Measurements from ENCODE around the gene DAPK3. TPM values are rescaled to one million over a fixed set of nuclear protein-coding genes. Genes with fewer than 3 reads are reported as not detected.
"Not testable (repeated sequence)": the region's sequence is repeated elsewhere in the genome, so short reads cannot be mapped to it uniquely, and the experiment has no call there.

The DAPK3 gene
- total RNA-seq, 4 donors from 2014 or later: 38.2 to 60.4 (median 45.9) TPM

DNA sequence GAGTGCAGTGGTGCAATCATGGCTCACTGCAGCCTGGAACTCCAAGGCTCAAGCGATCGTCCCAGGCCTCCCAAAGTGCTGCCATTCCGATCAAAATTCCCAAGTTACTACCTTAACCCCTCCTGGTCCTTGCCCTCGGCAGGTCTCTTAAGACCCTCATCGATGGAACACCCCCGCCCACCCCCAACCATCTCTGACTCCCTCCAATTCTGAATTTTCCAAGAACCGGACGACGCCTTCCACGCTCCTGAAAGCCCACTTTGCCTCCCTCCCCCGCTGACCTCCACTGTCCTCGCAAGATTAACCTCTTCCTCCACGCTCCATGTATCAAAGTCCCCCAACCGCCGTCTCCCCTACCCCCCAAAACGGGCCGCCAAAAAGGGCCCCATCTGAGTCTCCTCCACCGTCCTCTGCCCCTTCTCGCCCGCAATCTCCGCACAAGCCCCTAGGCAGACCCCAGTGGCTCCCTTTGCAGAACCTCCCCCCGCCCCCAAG, 539 bp downstream of the DAPK3 start:
- no peaks in the 10 kb centered on the region for H3K9me3 ChIP-seq
- DNase-seq: no peak
- intact Hi-C loops (cut with DNase I): no loop called here
- peak overlapping the region; percentile 96 to 99 (median 98) for H3K27ac ChIP-seq
- 0 to 2% methylated on average over 16 to 19 of the region's 22 CpGs for WGBS, 2 donors
- peaks cover 16 to 61% (median 45%) of the 10 kb centered on the region in 3 donors for H3K4me1 ChIP-seq
- H3K4me3 ChIP-seq: peak overlapping the region; percentile 88 to 100 (median 93)
- H3K36me3 ChIP-seq: peaks cover 0 to 43% (median 12%) of the 10 kb centered on the region in 3 donors
- TF ChIP-seq POLR2A (IDR thresholded peaks at IDR 0.05): no peak
- TF ChIP-seq CTCF (IDR thresholded peaks at IDR 0.05): no peak
- no peaks in the 10 kb centered on the region for H3K27me3 ChIP-seq

DNA sequence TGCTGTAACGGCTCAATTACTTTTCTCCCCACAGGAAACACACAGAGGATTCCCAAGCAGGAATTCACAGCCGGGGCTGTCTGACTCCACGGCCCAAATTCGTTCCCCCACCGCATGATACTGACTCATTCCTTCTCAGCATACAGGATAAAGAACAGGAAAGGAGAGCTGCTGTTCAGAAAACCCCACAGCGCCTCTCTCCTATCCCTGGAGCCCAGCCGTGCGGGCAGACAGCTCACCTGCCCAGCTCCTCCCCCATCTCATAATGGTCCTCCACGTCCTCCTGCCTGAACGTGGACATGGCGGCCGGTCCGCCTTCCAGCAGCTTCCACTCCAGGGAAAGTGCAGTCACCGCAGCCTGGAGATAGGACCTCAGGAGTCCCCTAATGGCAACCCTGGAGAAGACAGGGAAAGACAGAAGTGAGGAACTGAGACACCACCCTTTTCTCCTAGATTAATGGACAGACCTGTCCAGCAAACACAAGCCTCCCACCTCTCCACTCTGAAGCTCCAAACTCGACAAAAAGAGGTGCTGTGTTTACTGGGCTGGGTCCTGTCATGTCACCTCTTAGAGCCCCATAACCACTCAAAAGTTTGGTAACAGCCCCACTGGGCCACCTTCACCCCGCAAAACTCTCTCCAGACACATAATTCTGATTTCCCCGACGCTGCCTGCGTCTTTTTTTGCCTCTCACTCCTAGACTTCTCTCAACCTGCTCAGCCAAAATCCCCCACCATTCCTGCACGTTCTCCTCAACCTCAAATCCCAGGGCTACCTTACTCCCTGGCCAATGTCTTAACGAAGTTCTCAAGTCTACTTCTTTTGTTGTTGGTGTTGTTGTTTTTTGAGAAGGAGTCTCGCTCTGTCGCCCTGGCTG, 1.2 kb downstream of the DAPK3 start:
- peaks cover 0 to 45% (median 10%) of the 10 kb centered on the region in 3 donors for H3K36me3 ChIP-seq
- intact Hi-C loops (cut with DNase I): no loop called here
- no peak for DNase-seq
- TF ChIP-seq POLR2A (IDR thresholded peaks at IDR 0.05) (peak in 2 of 4 donors; percentile 15 to 50), CTCF (IDR thresholded peaks at IDR 0.05) (peak in 1 of 6 experiments; percentile 22)
- WGBS, 2 donors: 10 to 22% methylated on average over 16 to 21 of the region's 23 CpGs
- no peaks in the 10 kb centered on the region for H3K9me3 ChIP-seq
- no peaks in the 10 kb centered on the region for H3K27me3 ChIP-seq
- peak overlapping the region; percentile 96 to 99 (median 98) for H3K27ac ChIP-seq
- H3K4me3 ChIP-seq: peak overlapping the region; percentile 88 to 100 (median 93)
- peaks cover 16 to 61% (median 45%) of the 10 kb centered on the region in 3 donors for H3K4me1 ChIP-seq

GRCh38 chr19:3968556-3969434, 2.1 kb downstream of the DAPK3 start:
- Histone ChIP-seq H3K36me3 (peaks cover under 1 to 53% (median 17%) of the 10 kb centered on the region in 3 donors), H3K27me3 (no peaks in the 10 kb centered on the region), H3K4me1 (peaks cover 16 to 61% (median 45%) of the 10 kb centered on the region in 3 donors), H3K4me3 (peak overlapping the region in 3 of 4 donors; percentile 88 to 100 (median 98)), H3K27ac (peak overlapping the region; percentile 96 to 99 (median 98)), H3K9me3 (no peaks in the 10 kb centered on the region)
- TF ChIP-seq POLR2A (IDR thresholded peaks at IDR 0.05) (peak in 1 of 4 donors; percentile 39), CTCF (IDR thresholded peaks at IDR 0.05) (no peak)
- no peak for DNase-seq
- intact Hi-C loops (cut with DNase I): no loop called here
- 21 to 26% methylated on average over 8 to 9 of the region's 9 CpGs for WGBS, 2 donors

DNA sequence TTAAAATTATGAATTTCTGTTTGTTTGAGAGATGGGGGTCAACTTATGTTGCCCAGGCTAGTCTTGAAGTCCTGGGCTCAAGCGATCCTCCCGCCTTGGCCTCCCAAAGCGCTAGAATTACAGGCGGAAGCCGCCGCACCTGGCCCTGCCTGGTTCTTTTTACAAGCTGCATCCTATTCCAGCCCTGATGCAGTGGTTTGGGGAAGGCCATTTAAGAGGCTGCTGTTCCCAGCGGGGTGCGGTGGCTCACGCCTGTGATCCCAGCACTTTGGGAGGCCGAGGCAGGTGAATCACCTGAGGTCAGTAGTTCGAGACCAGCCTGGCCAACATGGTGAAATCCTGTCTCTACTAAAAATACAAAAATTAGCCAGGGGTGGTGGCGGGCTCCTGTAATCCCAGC, 2.9 kb downstream of the DAPK3 start:
- peak overlapping the region; percentile 96 to 99 (median 98) for H3K27ac ChIP-seq
- H3K27me3 ChIP-seq; H3K9me3 ChIP-seq; intact Hi-C loops (cut with DNase I); DNase-seq: not testable (repeated sequence)
- WGBS, 2 donors: 84 to 90% methylated on average over 4 to 7 of the region's 12 CpGs
- H3K36me3 ChIP-seq: peaks cover 9 to 62% (median 25%) of the 10 kb centered on the region in 3 donors
- H3K4me1 ChIP-seq: peaks cover 16 to 61% (median 45%) of the 10 kb centered on the region in 3 donors
- peak overlapping the region in 1 of 4 donors; percentile 100 for H3K4me3 ChIP-seq

Measured in esophagus squamous epithelium (tissue), 5 donors.